Astrocyte (in vitro differentiated cells and primary cell): ENCODE results near the gene SUSD2. TPM values are rescaled to one million over a fixed set of nuclear protein-coding genes. Genes with fewer than 3 reads are reported as not detected.

Source experiments
- DNase-seq: peaks from one replicate; pipeline ENCODE4 v3.0.0-alpha.2; 2010; ENCODE audit warnings: low read depth
- FAIRE-seq: peaks from 2 replicates; lab custom pipeline; 2011; peaks lifted over from hg19 to GRCh38; lab: Jason Lieb, UNC
- H2AFZ ChIP-seq: 2 replicates; pipeline ENCODE4 v1.6.0; 2012; ENCODE audit warnings: low read depth, low read length, inconsistent platforms
- H3K27ac ChIP-seq: 2 replicates; pipeline ENCODE4 v1.5.1; 2011; ENCODE audit warnings: low read depth, low read length, inconsistent platforms
- H3K27me3 ChIP-seq: 2 replicates; pipeline ENCODE4 v1.6.0; 2011; ENCODE audit warnings: low read length, inconsistent platforms; ENCODE audit not compliant: insufficient read depth
- H3K36me3 ChIP-seq: 2 replicates; pipeline ENCODE4 v1.5.1; 2011; ENCODE audit warnings: low read length, inconsistent platforms; ENCODE audit not compliant: insufficient read depth
- H3K4me1 ChIP-seq: 2 replicates; pipeline ENCODE4 v1.5.1; 2011; ENCODE audit warnings: low read length, inconsistent platforms; ENCODE audit not compliant: insufficient read depth
- H3K4me2 ChIP-seq: 2 replicates; pipeline ENCODE4 v1.6.0; 2012; ENCODE audit warnings: low read length, inconsistent platforms
- H3K4me3 ChIP-seq: 2 replicates; pipeline ENCODE4 v1.5.1; 2011; ENCODE audit warnings: low read depth, mild to moderate bottlenecking, low read length, inconsistent platforms; ENCODE audit not compliant: insufficient read depth
- H3K79me2 ChIP-seq: 2 replicates; pipeline ENCODE4 v1.6.0; 2012; ENCODE audit warnings: mild to moderate bottlenecking, low read length, inconsistent platforms; ENCODE audit not compliant: insufficient read depth
- H3K9ac ChIP-seq: 2 replicates; pipeline ENCODE4 v1.6.0; 2012; ENCODE audit warnings: mild to moderate bottlenecking, low read length, inconsistent platforms
- H3K9me3 ChIP-seq: 2 replicates; pipeline ENCODE4 v1.5.1; 2012; ENCODE audit warnings: low read depth, mild to moderate bottlenecking, low read length, inconsistent platforms; ENCODE audit not compliant: insufficient read depth
- H4K20me1 ChIP-seq: 2 replicates; pipeline ENCODE4 v1.6.0; 2012; ENCODE audit warnings: low read length, inconsistent platforms; ENCODE audit not compliant: insufficient read depth
- H3K27ac Mint-ChIP-seq: one replicate; pipeline ENCODE4 v1.8.0; 2021; ENCODE audit warnings: mild to moderate bottlenecking, mixed read lengths; ENCODE audit not compliant: unreplicated experiment
- H3K27me3 Mint-ChIP-seq: one replicate; pipeline ENCODE4 v1.8.0; 2021; ENCODE audit warnings: low read depth, mixed read lengths; ENCODE audit not compliant: unreplicated experiment
- H3K36me3 Mint-ChIP-seq: one replicate; pipeline ENCODE4 v1.8.0; 2021; ENCODE audit warnings: low read depth, mixed read lengths; ENCODE audit not compliant: unreplicated experiment
- H3K4me1 Mint-ChIP-seq: one replicate; pipeline ENCODE4 v1.8.0; 2021; ENCODE audit warnings: low read depth, mixed read lengths; ENCODE audit not compliant: unreplicated experiment
- H3K4me3 Mint-ChIP-seq: one replicate; pipeline ENCODE4 v1.8.0; 2021; ENCODE audit warnings: mild to moderate bottlenecking, moderate library complexity, mixed read lengths; ENCODE audit not compliant: unreplicated experiment
- H3K9me3 Mint-ChIP-seq: one replicate; pipeline ENCODE4 v1.8.0; 2021; ENCODE audit warnings: mild to moderate bottlenecking, mixed read lengths; ENCODE audit not compliant: unreplicated experiment
- CTCF ChIP-seq: IDR thresholded peaks from 2 replicates; pipeline ENCODE4 v1.5.1; 2011; ENCODE audit warnings: low read depth, mild to moderate bottlenecking, inconsistent platforms, low read length, moderate library complexity; ENCODE audit not compliant: insufficient read depth
- EZH2 ChIP-seq: IDR thresholded peaks from 2 replicates; pipeline ENCODE4 v1.6.1; 2012; ENCODE audit warnings: mild to moderate bottlenecking, low read length, inconsistent platforms; ENCODE audit not compliant: insufficient read depth
- total RNA-seq: library from RNA; stranded (reverse); gene quantifications from 2 replicates; pipeline ENCODE4 v1.2.1, GENCODE V29; 2021

SUSD2 gene
- total RNA-seq, 1 donor from 2014 or later: 0.77 TPM

GRCh38 chr22:24190159-24190540, 8.9 kb downstream of the SUSD2 start:
- H4K20me1 ChIP-seq: no peaks in the 10 kb centered on the region
- TF ChIP-seq CTCF: no peak
- no peak for TF ChIP-seq EZH2
- H2AFZ ChIP-seq: no peak overlapping the region
- H3K27me3 Mint-ChIP-seq: peaks cover 9% of the 10 kb centered on the region
- peaks cover 1% of the 10 kb centered on the region for H3K4me1 Mint-ChIP-seq
- FAIRE-seq (no peak), DNase-seq (no peak)
- H3K4me2 ChIP-seq: no peak overlapping the region
- H3K9ac ChIP-seq: no peak overlapping the region
- H3K36me3 ChIP-seq: no peaks in the 10 kb centered on the region
- peaks cover 3% of the 10 kb centered on the region for H3K36me3 Mint-ChIP-seq
- H3K4me3 Mint-ChIP-seq: no peak overlapping the region
- H3K27ac Mint-ChIP-seq: no peak overlapping the region
- no peaks in the 10 kb centered on the region for H3K9me3 Mint-ChIP-seq
- H3K27me3 ChIP-seq: no peaks in the 10 kb centered on the region
- peaks cover 2% of the 10 kb centered on the region for H3K4me1 ChIP-seq
- H3K9me3 ChIP-seq: no peaks in the 10 kb centered on the region
- no peak overlapping the region for H3K27ac ChIP-seq
- H3K79me2 ChIP-seq: no peaks in the 10 kb centered on the region
- no peak overlapping the region for H3K4me3 ChIP-seq

- Mint-ChIP-seq H3K27me3 (peaks cover 7% of the 10 kb centered on the region), H3K36me3 (peaks cover 3% of the 10 kb centered on the region), H3K4me3 (no peak overlapping the region), H3K27ac (no peak overlapping the region), H3K9me3 (no peaks in the 10 kb centered on the region), H3K4me1 (peaks cover 1% of the 10 kb centered on the region)
- Histone ChIP-seq H2AFZ (no peak overlapping the region), H3K27ac (no peak overlapping the region), H3K9me3 (no peaks in the 10 kb centered on the region), H3K4me1 (peaks cover 2% of the 10 kb centered on the region), H3K4me2 (no peak overlapping the region), H3K27me3 (no peaks in the 10 kb centered on the region), H4K20me1 (no peaks in the 10 kb centered on the region), H3K4me3 (no peak overlapping the region), H3K36me3 (no peaks in the 10 kb centered on the region), H3K79me2 (no peaks in the 10 kb centered on the region), H3K9ac (no peak overlapping the region)
- FAIRE-seq: no peak
- no peak for TF ChIP-seq CTCF
- TF ChIP-seq EZH2: no peak
- no peak for DNase-seq
These were observed 9.4 kb downstream of the SUSD2 start for GRCh38 chr22:24190596-24191208.

GRCh38 chr22:24191381-24191841, 10.1 kb downstream of the SUSD2 start:
- H3K79me2 ChIP-seq: no peaks in the 10 kb centered on the region
- Mint-ChIP-seq H3K36me3 (peaks cover 3% of the 10 kb centered on the region), H3K9me3 (no peaks in the 10 kb centered on the region), H3K4me3 (no peak overlapping the region), H3K27ac (no peak overlapping the region), H3K4me1 (peaks cover 1% of the 10 kb centered on the region), H3K27me3 (peaks cover 8% of the 10 kb centered on the region)
- DNase-seq: no peak
- FAIRE-seq: no peak
- no peak overlapping the region for H3K4me2 ChIP-seq
- H3K27ac ChIP-seq: no peak overlapping the region
- H3K4me1 ChIP-seq: peaks cover 2% of the 10 kb centered on the region
- no peak for TF ChIP-seq CTCF
- TF ChIP-seq EZH2: no peak
- no peaks in the 10 kb centered on the region for H3K9me3 ChIP-seq
- no peak overlapping the region for H3K4me3 ChIP-seq
- no peaks in the 10 kb centered on the region for H3K36me3 ChIP-seq
- no peaks in the 10 kb centered on the region for H4K20me1 ChIP-seq
- no peak overlapping the region for H3K9ac ChIP-seq
- no peak overlapping the region for H2AFZ ChIP-seq
- no peaks in the 10 kb centered on the region for H3K27me3 ChIP-seq
